Nephron (organoid): ENCODE data around the gene MUC2.

Experiments
- H3K27ac Mint-ChIP-seq, 3 experiments: 2 replicates each; pipeline ENCODE4 v1.8.0; 2020; ENCODE audit warnings: mixed read lengths in 3 of 3, mild to moderate bottlenecking in 2 of 3, moderate library complexity in 1 of 3
- H3K27me3 Mint-ChIP-seq: 2 replicates; pipeline ENCODE4 v1.8.0; 2021; ENCODE audit warnings: low read depth, mild to moderate bottlenecking, moderate library complexity, mixed read lengths
- H3K36me3 Mint-ChIP-seq: 2 replicates; pipeline ENCODE4 v1.8.0; 2020; ENCODE audit warnings: low read depth, mixed read lengths
- H3K4me1 Mint-ChIP-seq: 2 replicates; pipeline ENCODE4 v1.8.0; 2020; ENCODE audit warnings: mixed read lengths
- H3K4me3 Mint-ChIP-seq, 3 experiments: 2 replicates each; pipeline ENCODE4 v1.8.0; 2020; ENCODE audit warnings: mild to moderate bottlenecking in 3 of 3, mixed read lengths in 3 of 3, moderate library complexity in 2 of 3
- H3K9me3 Mint-ChIP-seq: 2 replicates; pipeline ENCODE4 v1.8.0; 2020; ENCODE audit warnings: mixed read lengths
- TF ChIP-seq, protein P1 (sequence below), 3 experiments: fragments of 200-600 bp; sonication (generic); IDR thresholded peaks; one replicate each; pipeline ENCODE4 v1.5.0; 2021; ENCODE audit warnings: antibody characterized with exemption in 3 of 3; ENCODE audit not compliant: unreplicated experiment in 3 of 3

The MUC2 gene

DNA sequence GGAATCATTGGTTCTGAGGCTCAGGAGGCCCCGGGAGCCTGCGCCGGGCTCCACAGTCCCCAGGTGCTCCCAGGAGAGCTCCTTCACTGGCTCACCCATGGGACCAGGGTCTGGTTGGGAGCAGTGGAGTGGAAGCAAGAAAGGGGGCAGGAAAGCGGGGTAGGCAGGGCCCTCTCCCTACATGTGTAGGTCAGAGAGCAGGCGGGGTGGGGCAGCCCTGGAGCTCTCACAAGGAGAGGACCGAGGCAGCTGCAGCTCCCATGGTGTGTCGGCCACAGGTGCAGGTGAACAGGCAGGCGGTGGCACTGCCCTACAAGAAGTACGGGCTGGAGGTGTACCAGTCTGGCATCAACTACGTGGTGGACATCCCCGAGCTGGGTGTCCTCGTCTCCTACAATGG is 28.3 kb downstream of the MUC2 start:
- H3K4me1 Mint-ChIP-seq, result no peaks in the 10 kb centered on the region
- no peaks in the 10 kb centered on the region for H3K36me3 Mint-ChIP-seq
- no peaks in the 10 kb centered on the region for H3K9me3 Mint-ChIP-seq
- H3K27ac Mint-ChIP-seq, result no peak overlapping the region
- H3K27me3 Mint-ChIP-seq, result peaks cover 4% of the 10 kb centered on the region
- TF ChIP-seq, protein P1, sequence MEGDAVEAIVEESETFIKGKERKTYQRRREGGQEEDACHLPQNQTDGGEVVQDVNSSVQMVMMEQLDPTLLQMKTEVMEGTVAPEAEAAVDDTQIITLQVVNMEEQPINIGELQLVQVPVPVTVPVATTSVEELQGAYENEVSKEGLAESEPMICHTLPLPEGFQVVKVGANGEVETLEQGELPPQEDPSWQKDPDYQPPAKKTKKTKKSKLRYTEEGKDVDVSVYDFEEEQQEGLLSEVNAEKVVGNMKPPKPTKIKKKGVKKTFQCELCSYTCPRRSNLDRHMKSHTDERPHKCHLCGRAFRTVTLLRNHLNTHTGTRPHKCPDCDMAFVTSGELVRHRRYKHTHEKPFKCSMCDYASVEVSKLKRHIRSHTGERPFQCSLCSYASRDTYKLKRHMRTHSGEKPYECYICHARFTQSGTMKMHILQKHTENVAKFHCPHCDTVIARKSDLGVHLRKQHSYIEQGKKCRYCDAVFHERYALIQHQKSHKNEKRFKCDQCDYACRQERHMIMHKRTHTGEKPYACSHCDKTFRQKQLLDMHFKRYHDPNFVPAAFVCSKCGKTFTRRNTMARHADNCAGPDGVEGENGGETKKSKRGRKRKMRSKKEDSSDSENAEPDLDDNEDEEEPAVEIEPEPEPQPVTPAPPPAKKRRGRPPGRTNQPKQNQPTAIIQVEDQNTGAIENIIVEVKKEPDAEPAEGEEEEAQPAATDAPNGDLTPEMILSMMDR (IDR thresholded peaks at IDR 0.05; ENCODE audit: unreplicated experiment in 3 of 3), result no peak
- H3K4me3 Mint-ChIP-seq, result no peak overlapping the region

DNA sequence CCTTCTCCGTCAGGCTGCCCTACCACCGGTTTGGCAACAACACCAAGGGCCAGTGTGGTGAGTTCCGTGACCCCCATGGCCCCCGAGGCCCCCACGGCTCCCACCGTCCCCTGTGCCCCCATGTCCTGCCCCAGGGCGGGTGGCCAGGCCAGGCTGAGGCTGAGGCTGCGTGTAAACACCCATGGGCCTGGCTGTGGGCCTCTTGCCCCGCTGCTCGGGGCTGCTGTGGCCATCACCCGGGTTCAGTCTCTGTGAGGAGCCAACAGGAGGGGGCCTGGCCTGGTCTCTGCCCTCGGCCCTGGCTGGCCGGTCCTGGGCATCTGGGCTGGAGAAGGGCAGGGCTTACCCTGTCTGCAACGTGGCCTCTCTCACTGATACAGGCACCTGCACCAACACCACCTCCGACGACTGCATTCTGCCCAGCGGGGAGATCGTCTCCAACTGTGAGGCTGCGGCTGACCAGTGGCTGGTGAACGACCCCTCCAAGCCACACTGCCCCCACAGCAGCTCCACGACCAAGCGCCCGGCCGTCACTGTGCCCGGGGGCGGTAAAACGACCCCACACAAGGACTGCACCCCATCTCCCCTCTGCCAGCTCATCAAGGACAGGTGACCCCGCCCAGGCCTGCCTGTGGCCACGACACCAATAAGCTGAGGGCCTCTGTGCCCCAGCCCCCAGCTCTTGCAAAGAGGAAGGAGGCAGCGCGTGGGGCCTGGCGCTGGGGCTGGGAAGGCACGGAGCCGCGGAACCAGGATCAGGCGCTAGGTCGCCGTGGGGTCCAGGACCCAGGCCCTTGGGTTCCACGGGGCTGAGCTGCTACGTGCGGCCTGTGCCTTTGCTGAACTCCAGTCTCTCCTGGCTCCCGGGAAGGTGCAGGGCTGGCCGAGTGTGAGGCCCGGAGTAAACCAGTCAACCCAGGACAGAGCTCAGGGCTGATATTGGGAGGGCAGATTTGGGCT is 29.0 kb downstream of the MUC2 start:
- Mint-ChIP-seq H3K36me3 (no peaks in the 10 kb centered on the region), H3K4me3 (no peak overlapping the region), H3K4me1 (no peaks in the 10 kb centered on the region), H3K9me3 (no peaks in the 10 kb centered on the region), H3K27me3 (peaks cover 4% of the 10 kb centered on the region), H3K27ac (no peak overlapping the region)
- TF ChIP-seq, protein P1 (IDR thresholded peaks at IDR 0.05; ENCODE audit: unreplicated experiment in 3 of 3), result no peak

DNA sequence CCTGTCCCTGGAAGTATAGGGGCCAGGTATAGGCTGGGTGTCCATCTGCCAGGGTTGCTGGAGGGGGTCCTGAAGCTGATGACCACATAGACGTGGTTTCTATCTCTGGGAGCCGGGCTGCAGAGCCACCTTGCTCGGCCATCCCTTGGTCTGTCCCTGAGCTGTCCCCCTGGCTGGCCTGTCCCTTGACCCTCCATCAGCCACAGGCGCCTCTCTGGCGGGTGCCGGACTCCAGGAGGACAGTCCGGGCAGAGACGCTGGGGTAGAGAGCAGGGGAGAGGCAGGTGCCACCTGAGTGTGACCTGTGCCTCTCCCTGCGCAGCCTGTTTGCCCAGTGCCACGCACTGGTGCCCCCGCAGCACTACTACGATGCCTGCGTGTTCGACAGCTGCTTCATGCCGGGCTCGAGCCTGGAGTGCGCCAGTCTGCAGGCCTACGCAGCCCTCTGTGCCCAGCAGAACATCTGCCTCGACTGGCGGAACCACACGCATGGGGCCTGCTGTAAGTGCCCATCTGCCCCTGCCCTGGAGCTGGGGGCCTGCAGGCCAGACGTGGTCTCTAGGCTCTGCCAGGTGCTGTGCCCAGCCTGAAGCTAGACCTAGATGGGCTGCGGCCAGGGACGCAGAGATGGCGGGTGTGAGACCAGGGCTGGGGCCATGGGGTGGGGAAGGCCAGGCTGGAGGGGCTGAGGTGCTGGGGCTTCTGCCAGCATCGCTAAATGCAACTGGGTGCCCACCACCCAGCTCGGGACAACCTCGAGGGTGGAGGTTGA is 29.9 kb downstream of the MUC2 start:
- H3K27ac Mint-ChIP-seq, result no peak overlapping the region
- no peaks in the 10 kb centered on the region for H3K9me3 Mint-ChIP-seq
- peaks cover 4% of the 10 kb centered on the region for H3K27me3 Mint-ChIP-seq
- H3K36me3 Mint-ChIP-seq, result no peaks in the 10 kb centered on the region
- TF ChIP-seq, protein P1 (IDR thresholded peaks at IDR 0.05; ENCODE audit: unreplicated experiment in 3 of 3), result no peak
- H3K4me3 Mint-ChIP-seq, result no peak overlapping the region
- no peaks in the 10 kb centered on the region for H3K4me1 Mint-ChIP-seq

DNA sequence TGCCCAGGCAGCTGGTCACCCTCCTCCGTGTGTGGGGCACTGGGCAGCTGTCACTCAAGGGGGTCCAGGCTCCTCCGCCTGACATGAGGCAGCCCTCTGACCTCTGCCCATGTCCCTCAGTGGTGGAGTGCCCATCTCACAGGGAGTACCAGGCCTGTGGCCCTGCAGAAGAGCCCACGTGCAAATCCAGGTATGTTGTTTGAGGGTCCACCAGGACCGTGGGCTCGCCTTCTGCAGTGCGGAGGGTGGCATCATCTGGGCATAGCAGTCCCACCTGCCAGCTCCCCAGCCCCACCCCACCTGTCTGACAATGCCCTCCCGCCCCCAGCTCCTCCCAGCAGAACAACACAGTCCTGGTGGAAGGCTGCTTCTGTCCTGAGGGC is 30.5 kb downstream of the MUC2 start:
- no peaks in the 10 kb centered on the region for H3K36me3 Mint-ChIP-seq
- TF ChIP-seq, protein P1 (IDR thresholded peaks at IDR 0.05; ENCODE audit: unreplicated experiment in 3 of 3), result no peak
- H3K4me1 Mint-ChIP-seq, result no peaks in the 10 kb centered on the region
- no peak overlapping the region for H3K4me3 Mint-ChIP-seq
- H3K9me3 Mint-ChIP-seq, result no peaks in the 10 kb centered on the region
- H3K27me3 Mint-ChIP-seq, result peaks cover 4% of the 10 kb centered on the region
- no peak overlapping the region for H3K27ac Mint-ChIP-seq

DNA sequence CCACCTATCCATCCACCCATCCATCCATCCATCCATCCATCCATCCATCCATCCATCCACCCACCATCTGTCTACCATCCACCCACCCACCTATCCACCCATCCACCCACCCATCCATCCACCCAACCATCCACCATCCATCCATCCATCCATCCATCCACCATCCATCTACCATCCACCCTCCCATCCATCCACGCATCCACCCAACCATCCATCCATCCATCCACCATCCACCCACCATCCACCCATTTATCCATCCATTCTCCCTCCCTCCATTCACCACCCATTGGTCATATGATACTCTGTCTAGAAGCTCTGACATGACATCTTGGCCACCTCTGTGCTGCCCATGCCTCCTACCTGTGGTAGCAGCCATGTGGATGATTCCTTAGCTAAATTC is 31.7 kb downstream of the MUC2 start:
- H3K4me3 Mint-ChIP-seq, result no peak overlapping the region

More for the DNA sequence above, 31.7 kb downstream of the MUC2 start:
- H3K9me3 Mint-ChIP-seq, result no peaks in the 10 kb centered on the region
- H3K4me1 Mint-ChIP-seq, result no peaks in the 10 kb centered on the region
- no peak overlapping the region for H3K27ac Mint-ChIP-seq
- H3K36me3 Mint-ChIP-seq, result no peaks in the 10 kb centered on the region
- TF ChIP-seq, protein P1 (IDR thresholded peaks at IDR 0.05; ENCODE audit: unreplicated experiment in 3 of 3), result no peak
- peaks cover 8% of the 10 kb centered on the region for H3K27me3 Mint-ChIP-seq
